Midbrain (tissue), 1 donor: ENCODE measurements around the gene PRR11.
"Not testable (repeated sequence)": the region's sequence is repeated elsewhere in the genome, so short reads cannot be mapped to it uniquely, and the experiment has no call there.

Source experiments
- DNase-seq: peaks from one replicate; lab custom pipeline; 2025; lab: John Stamatoyannopoulos, UW

PRR11 gene

DNA sequence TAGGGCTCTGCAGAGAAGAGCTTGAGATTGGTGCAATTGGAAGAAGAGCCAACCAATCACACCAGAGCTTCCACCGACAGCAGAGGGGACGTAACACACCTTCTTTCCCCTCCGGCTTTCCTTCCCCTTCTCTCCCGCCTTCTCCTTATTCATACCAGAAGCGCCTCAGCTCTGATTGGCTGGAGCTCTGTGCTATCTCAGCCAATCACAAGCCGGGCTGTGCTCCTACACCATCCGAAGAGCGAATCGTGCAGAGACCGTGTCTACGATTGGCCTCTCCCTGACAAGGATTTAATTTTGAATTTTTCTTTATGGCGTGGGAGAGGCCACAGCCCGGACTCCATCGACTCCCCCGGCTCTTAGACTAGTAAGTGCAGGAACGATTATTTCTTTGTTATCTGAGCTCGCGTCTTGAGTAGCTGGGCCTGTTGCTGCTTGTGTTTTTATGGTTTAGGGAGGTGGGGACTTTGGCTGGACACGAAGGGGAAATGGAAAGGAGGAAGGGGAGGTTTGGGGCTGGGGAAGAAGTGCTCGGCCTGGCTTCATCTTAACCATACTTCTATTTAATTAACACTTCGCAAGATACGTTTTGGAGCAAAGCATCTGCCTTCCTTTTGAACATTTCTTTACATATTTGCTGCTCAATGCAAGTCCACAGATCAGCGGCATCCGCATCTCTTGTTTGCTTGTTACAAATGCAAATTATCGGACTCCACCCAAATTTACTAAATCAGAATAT is at the start of gene PRR11:
PRR11 (plus strand) TSS at position 308 of the 739 bp plus-strand sequence. CDS start 14,007 bp downstream, outside the sequence.
- DNase-seq: peak; percentile 100

DNA sequence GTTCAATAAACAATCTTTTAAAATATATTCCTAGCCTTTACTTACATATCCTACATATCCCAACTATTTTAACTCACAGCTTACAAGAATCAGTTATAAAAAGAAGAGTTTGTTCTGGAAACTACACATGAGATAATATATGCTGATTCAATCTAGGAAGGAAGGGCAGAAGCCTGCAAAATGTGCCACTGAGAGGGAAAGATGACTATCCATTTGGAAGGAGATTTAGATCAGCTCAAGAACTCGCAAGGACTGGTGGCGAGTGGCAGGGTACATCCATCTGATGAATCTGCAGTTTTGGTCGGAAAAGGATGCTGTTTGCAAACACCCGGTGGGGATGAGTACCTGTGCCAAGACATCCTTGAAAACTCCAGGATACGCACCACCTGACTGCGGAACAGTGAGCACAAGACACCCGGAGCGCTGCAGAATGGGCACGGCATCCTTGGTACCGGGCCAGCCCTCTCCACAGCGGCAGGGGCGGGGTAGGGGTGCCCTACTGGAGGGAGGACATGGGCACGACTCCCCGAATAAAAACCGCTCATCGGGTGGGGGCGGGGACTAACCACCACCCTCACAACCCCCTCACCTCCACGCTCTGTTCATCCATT is 49.6 kb upstream of the PRR11 start:
- DNase-seq: peak; percentile 46

DNA sequence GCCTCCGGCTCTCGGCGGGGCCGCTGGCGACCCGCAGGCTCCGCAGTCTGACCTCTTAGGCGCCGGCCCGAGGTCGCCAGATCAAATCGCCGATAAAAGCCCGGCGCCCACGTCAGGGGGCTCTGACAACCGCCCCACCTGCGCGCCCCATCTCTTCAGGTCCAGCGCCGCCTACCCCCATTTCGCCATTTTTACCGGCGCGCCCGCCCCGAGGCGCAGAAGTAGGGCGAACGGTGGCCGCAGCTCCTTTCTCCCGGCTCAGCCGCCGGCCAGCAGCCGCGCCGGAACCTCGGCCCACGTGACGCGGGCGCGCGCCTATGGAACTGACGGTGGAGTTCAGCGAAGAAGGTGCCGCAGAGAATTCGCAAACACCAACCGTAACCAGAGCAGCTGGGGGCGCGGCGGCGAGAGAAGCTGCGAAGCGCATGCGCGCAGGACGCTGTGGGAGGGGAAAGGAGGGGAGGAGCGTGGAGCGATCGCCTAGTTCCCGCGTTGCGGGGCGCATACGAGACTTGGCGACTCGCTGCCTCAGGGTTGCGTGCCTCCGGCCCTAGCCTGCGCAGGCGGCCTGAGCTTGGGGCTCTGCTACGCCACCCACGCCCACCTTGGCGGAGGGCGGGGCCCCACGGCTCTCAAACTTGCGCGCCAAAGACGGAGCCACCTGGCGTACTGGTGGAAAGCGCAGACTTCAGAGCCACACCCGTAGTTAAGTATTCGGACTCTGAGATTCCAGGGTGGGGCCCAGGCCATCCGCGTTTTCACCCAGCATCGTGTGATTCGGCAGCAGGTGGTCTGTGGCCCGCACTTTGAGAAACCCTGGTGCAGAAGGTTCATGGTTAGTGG is 48.9 kb upstream of the PRR11 start, which contains the start of gene TRIM37:
TRIM37 (minus strand) TSS at position 418 of the 843 bp plus-strand sequence. CDS start 419 bp downstream, outside the sequence.
- peak; percentile 98 for DNase-seq

DNA sequence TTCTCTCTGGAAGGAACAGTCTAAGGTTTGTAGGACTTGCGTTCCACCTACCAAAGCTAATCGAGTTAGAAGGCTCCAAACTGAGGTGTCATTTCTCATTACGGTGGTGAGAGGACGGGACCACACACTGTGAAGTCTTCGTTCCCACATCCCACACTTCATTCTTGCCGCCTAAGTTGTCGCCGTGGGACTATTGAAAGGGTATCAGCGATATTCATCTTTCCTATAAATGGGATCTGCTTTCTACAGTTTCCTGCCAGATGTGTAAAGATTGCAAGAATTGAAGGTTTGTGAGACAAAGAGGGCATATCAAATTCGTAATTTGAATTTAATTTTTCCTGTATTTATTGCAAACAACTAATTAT is 48.3 kb upstream of the PRR11 start:
- DNase-seq: no peak

DNA sequence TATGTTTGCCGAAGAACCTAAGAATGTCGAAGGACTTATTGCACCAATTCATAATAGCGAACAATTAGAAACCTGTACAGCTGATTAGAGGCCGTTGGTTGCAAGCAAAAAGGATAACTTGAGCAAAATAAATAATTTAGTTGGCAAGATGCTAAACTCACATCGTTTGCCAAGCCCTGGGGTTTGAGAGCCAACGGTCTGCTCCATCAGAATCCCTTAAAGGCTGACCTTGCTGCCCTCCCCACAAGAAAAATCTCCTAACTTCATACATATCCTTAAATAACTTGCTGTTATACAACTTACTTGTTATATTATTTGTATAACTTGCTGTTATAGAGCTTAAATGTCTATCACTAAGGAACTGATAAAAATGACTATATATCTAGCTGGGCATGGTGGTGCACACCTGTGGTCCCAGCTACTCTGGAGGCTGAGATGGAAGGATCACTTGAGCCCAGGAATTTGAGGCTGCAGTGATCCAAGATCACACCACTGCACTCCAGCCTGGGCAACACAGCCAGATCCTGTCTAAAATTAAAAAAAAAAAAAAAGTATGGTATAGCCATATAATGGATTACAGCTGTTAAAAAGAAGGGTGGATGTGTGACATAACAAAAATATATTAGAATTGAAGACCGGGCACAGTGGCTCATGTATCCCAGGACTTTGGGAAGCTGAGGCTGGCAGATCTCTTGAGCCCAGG is 47.0 kb upstream of the PRR11 start:
- no peak for DNase-seq

DNA sequence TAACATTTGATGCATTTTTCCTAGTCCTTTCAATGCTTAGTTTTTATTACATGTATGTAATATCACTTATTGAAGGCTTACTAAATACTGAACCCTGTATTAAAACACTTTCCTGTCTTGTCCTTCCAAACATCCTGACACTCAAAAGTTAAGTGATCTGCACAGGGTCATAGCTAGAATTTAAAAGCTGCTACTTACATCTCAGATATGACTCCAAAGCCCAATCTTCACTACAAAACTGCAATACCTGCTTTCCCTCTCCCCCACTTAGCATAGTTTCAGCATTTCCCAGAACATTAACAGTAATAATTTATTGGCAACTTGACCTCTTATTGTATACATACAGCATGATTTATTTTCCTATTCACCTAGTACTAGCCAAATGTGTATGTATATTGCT is 44.6 kb upstream of the PRR11 start:
- DNase-seq: no peak

DNA sequence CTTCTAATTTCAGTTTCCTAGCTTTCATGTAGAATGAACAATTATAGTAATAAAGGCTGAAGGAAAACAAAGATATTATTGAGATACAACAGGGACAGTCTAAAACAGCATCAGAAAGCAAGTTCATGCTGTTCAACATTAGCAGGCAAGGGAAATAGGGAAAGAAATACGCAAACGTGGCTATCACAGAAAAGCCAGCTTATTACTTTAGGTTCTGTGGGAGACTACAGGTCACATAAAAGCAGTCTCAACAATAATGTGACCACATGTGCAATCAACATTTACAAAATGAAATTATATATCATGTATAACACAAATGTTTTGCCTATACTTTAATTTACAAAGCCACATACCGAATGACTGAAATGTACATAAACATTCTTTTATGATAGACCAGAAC is 44.0 kb upstream of the PRR11 start:
- no peak for DNase-seq

DNA sequence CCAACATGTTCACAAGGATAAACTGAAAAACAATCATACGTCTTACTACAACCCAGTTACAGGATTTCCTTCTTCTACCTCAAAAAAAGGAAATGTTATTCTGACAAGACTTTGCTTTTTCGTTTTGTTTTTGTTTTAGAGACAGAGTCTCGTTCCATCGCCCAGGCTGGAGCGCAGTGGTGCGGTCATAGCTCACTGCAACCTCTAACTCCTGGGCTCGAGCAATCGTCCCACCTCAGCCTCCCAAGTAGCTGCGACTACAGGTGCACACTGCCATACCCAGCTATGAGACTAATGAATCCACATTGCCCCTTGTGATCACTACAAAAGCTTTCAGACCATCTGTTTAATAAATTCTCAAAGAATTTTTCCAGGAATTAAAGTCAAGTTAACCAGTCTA is 40.1 kb upstream of the PRR11 start:
- DNase-seq: no peak

DNA sequence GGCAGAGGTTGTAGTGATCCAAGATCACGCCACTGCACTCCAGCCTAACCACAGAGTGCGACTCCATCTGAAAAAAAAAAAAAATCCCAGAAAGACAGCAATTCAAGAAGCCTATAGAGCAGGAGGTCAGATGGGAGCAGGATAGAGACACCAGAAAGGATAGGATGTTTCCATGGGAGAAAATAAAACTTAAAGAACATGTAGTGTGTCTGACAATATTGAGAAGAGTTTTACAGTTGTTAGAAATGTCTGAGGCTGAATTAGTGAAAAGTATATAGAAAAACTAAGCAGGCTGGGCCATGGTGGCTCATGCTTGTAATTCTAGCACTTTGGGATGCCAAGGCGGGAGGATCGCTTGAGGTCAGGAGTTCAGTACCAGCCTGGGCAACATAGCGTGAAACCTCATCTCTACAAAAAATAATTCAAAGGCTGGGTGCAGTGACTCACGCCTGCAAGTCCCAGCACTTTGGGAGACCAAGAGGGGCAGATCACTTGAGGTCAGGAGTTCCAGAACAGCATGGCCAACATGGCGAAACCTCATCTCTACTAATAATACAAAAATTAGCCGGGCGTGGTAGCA is 33.6 kb upstream of the PRR11 start:
- no peak for DNase-seq

DNA sequence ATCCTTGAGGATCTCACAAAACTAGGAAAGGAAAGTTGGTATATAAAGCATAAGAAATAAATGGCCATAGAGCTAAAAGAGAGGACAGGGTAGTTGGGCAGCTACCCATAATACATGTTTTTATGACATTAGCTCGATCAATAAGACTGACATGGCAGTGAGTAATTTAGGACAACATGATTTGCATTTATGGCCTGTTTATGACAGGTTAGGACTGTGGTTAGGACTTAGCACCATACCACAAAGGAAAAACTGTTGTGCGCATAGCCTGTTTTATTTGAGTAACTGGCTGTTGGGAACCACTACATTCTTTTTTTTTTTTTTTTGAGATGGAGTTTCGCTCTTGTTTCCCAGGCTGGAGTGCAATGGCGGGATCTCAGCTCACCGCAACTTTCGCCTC is 30.9 kb upstream of the PRR11 start:
- no peak for DNase-seq

DNA sequence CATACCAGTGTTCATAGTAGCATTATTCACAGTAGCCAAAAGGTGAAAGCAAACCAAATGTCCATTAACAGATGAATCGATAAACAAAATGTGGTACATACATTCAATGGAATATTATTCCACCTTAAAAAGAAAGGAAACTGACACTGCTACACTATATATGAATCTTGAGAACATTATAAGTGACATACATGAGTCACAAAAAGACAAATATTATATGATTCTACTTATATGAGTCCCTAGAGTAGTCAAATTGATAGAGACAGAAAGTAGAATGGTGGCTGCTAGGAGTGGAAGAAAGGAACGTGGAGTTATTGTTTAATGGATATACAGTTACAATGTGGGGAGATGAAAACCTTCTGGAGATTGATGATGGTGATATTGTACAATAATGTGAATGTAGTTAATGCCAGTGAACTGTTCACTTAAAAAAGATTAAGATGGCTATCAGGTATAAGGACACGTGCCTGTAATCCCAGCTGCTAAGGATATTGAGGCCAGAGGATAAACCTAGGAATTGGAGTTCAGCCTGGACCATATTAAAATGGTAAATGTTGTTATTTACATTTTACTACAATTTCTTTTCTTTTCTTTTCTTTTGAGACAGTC is 28.6 kb upstream of the PRR11 start:
- no peak for DNase-seq

DNA sequence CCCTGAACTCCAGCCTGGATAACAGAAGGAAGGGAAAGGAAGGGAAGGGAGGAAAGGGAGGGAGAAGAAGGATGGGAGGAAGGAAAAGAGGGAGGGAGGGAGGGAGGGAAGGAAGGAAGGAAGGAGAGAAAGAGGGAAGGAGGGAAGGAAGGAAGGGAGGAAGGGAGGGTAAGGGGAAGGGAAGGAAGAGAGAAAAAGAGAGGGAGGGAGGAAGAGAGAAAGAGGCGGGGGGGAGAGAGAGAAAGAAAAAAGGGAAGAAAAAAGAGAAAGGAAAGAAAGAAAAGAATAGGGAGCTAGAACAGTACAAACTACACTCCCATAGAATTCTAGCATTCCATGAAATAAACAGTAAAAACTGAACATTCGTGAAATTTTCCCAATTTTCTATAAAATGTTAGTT is 25.7 kb upstream of the PRR11 start:
- DNase-seq: no peak

DNA sequence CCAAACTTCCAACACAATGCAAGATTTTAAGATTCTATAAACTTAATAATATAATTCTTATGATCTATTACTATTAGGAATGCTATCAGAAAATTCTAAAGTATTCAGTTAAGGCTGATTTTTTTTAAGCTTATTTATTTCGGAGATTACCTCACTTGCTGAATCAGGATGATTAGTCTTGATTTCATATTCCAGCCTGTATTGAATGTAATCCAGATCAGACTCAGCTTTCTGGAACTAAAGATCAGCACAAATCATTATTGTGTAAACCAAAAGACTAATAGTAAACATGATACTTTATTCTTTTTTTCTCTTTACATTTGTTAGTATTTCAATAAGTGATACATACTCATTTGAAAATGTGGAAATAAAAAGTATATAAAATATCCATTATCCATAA is 24.4 kb upstream of the PRR11 start:
- no peak for DNase-seq

DNA sequence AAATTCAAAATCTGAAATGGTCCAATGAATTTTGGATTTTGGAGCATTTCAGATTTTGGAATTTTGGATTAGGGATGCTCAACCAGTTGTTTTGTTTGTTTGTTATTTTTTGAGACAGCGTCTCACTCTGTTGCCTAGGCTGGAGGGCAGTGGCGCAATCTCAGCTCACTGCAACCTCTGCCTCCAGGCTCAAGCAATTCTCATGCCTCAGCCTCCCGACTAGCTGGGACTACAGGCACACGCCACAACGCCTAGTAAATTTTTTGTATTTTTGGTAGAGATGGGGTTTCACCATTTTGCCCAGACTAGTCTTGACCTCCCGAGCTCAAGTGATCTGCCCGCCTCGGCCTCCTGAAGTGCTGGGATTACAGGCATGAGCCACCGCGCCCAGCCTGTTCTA is 17.2 kb upstream of the PRR11 start:
- DNase-seq: not testable (repeated sequence)

DNA sequence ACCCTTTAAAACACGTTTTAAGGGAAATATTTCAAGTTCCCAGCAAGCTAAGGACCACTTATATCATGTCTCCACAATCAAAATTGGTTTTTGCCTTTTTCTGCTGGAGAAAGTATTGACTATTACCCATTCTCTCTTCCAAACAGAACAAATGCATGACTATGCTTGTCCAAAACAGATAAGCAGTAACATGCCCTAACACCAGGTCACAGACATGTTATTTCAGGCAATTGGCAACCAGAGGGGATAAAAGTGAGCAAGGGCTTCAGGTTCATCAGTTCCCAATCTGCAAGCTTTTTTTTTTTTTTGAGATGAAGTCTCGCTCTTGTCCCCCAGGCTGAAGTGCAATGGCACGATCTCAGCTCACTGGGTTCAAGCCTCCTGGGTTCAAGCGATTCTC is 15.6 kb upstream of the PRR11 start:
- no peak for DNase-seq

DNA sequence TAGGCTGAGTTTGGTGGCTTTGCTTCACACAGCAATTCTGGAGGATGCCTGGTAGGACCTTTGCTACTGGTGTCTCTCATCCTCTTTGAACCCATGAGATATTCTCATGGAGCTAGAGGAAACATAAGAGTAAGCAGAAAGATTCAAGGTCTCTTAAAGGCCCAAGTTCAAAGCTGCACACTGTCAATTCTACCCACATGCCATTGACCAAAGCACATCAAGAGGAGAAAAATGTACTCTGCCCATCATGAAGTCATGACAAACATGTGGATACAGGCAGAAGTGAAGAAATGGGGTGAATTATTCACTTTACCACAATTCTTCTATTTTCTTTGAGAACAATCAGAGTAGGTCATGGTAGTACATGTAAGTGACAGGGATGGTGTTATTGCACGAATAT is 13.7 kb upstream of the PRR11 start:
- no peak for DNase-seq

DNA sequence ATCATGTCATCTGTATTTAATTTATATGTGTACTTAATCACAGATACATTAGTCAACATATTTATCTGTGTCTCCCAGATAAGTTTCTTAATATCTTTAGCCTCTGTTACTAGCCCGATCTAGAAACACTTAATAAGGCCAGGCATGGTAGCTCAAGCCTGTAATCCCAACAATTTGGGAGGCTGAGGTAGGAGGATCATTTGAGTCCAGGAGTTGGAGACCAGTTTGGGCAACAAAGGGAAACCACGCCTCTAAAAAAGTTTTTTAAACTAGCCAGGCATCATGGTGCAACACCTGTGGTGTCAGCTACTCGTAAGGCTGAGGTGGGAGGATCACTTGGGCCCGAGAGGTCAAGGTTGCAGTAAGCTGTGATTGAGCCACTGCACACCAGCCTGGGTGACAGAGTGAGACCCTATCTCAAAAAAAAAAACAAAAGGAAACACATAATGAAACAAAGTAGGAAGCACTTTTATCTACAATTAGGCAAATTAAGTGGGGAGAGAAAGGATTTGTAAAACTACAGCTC is 9.9 kb upstream of the PRR11 start:
- DNase-seq: no peak

DNA sequence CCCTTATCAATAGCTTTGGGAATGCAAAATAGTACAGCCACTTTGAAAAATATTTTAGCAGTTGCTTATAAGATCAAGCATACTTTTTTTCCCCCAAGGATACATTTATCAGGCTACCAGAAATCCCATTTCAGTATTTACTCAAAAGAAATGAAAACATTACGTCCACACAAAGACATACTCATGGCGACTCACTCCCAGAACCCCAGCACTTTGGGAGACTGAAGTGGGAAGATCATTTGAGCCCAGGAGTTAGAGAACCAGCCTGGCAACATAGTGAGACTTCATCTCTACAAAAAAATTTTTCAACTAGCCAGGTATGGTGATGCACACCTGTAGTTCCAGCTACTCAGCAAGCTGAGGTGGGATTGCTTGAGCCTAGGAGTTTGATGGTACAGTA is 6.5 kb upstream of the PRR11 start:
- no peak for DNase-seq

DNA sequence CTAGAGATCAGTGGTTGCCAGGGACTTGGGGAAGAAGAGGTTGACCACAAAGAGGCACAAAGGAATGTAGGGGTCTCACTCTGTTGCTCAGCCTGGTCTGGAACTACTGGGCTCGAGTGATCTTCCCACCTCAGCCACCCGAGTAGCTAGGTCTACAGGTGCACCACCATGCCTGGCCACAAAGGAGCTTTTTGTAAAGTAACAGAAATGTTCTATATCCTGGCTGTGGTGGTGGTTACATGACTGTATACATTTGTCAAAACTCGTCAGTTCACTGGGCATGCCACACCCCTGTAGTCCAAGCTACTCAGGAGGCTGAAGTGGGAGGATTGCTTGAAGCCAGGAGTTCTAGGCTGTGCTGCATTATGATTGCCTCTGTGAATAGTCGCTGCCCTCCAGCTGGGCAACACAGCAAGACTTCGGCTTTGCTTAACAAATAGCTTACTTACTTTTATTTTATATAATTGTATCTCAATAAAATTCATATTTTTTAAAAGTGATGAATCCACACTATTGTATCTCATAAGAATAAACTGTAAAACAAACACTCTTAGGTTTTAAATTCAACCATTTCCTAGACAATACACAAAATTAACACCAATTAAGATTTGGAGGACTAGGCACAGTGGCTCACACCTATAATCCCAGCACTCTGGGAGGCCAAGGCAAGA is 5.6 kb upstream of the PRR11 start:
- no peak for DNase-seq

DNA sequence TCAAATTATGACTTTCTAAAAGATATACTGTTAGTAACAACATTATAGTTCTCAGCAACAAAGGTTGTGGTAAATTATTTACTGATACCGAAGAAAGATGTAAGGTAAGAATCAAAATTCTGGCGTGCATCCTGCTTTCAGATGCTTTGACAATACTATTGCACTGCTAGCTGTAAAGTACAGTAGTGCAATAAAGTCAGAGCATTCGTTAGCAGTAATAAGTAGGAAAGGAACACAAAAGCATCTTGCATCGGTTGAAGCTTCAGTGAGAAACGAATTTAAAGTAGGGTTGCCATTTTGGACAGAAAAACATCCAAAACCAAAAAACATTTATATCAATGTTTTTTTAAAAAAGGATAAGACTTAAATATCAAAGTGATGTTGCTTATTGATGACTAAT is 4.5 kb upstream of the PRR11 start:
- no peak for DNase-seq

DNA sequence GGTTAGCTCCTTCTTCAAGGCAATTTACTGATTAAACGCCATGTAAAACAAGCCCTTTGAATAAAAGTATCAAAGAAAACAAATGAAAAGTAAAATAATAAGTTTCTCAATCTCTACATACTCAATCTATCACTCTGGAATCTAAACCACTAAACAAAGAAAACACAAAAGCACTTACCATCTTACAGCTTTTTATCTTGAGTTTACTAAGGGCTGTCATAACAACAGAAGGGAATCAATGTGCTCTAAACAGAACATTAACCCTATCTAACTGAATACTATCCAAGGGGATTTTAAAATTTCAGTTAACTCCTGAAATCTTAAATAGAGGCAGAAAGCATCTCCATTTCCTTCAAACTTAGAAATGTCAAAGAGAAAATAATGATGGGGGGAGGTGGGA is 4.0 kb upstream of the PRR11 start:
- no peak for DNase-seq
